ENCODE results near the gene CHRM4. TPM values are rescaled to one million over a fixed set of nuclear protein-coding genes. Genes with fewer than 3 reads are reported as not detected.

Gene CHRM4
- total RNA-seq, 1 experiment from 2014 or later: 0.27 TPM

- H3K4me1 Mint-ChIP-seq (ENCODE audit: low read depth, unreplicated experiment): peaks cover 13% of the 10 kb centered on the region
- H3K27ac Mint-ChIP-seq (ENCODE audit: unreplicated experiment): peak overlapping the region; percentile 50
- H3K4me3 Mint-ChIP-seq (ENCODE audit: unreplicated experiment): peak overlapping the region; percentile 75
- no peaks in the 10 kb centered on the region for H3K9me3 Mint-ChIP-seq (ENCODE audit: unreplicated experiment)
- H3K36me3 Mint-ChIP-seq (ENCODE audit: insufficient read depth, unreplicated experiment): peaks cover 44% of the 10 kb centered on the region
- BruUV-seq (replicated peaks): no TSS peak
- Histone ChIP-seq H3K9me3 (no peaks in the 10 kb centered on the region), H3K4me1 (peaks cover 11% of the 10 kb centered on the region), H3K27me3 (replicated peaks; ENCODE audit: control insufficient read depth, insufficient read depth, low read length) (peaks cover 6% of the 10 kb centered on the region), H3K4me3 (ENCODE audit: low read depth, low read length) (peak overlapping the region; percentile 55), H3K36me3 (ENCODE audit: control insufficient read depth, insufficient read depth, low read length) (no peaks in the 10 kb centered on the region)
- intact Hi-C loops (cut with micrococcal nuclease; ENCODE audit: unreplicated experiment): loop anchor here (2.0 kb wide), 1 partner anchor 224 kb away; the partner anchor contains the start of genes ATG13 and HARBI1
- ChIA-PET CTCF (interaction anchor here (1.4 to 2.5 kb wide), 5 partner anchors 10 to 154 kb away, joined by 4 to 17 read pairs (median 9); no protein-coding TSS in a partner anchor), POLR2A (interaction anchor here (2.0 kb wide), 1 partner anchor 150 kb away, joined by 9 read pairs; no protein-coding TSS in a partner anchor)
- peaks cover 7% of the 10 kb centered on the region for H3K27me3 Mint-ChIP-seq (ENCODE audit: insufficient read depth, unreplicated experiment)
- no peak for DNase-seq
- no peak for TF ChIP-seq CTCF (IDR thresholded peaks at IDR 0.05; ENCODE audit: insufficient read depth in 1 of 2, low read depth in 1 of 2, low read length in 1 of 2, severe bottlenecking in 1 of 2, unreplicated experiment in 1 of 2)
Measured at GRCh38 chr11:46393231-46393616, 1.6 kb upstream of the CHRM4 start.

GRCh38 chr11:46392421-46393230, 1.1 kb upstream of the CHRM4 start:
- peak; percentile 89 to 95 for DNase-seq
- H3K4me3 Mint-ChIP-seq (ENCODE audit: unreplicated experiment): peak overlapping the region; percentile 75
- Histone ChIP-seq H3K9me3 (no peaks in the 10 kb centered on the region), H3K27me3 (replicated peaks; ENCODE audit: control insufficient read depth, insufficient read depth, low read length) (peaks cover 6% of the 10 kb centered on the region), H3K36me3 (ENCODE audit: control insufficient read depth, insufficient read depth, low read length) (no peaks in the 10 kb centered on the region), H3K4me3 (ENCODE audit: low read depth, low read length) (peak overlapping the region; percentile 55), H3K4me1 (peaks cover 11% of the 10 kb centered on the region)
- H3K9me3 Mint-ChIP-seq (ENCODE audit: unreplicated experiment): no peaks in the 10 kb centered on the region
- peaks cover 19% of the 10 kb centered on the region for H3K4me1 Mint-ChIP-seq (ENCODE audit: low read depth, unreplicated experiment)
- peak overlapping the region; percentile 50 for H3K27ac Mint-ChIP-seq (ENCODE audit: unreplicated experiment)
- BruUV-seq (replicated peaks): no TSS peak
- peaks cover 43% of the 10 kb centered on the region for H3K36me3 Mint-ChIP-seq (ENCODE audit: insufficient read depth, unreplicated experiment)
- intact Hi-C loops (cut with micrococcal nuclease; ENCODE audit: unreplicated experiment): loop anchor here (1.0 to 2.0 kb wide), 2 partner anchors 23 to 224 kb away; partner anchors contain the start of genes ATG13 and HARBI1
- peaks cover 8% of the 10 kb centered on the region for H3K27me3 Mint-ChIP-seq (ENCODE audit: insufficient read depth, unreplicated experiment)
- no peak for TF ChIP-seq CTCF (IDR thresholded peaks at IDR 0.05; ENCODE audit: insufficient read depth in 1 of 2, low read depth in 1 of 2, low read length in 1 of 2, severe bottlenecking in 1 of 2, unreplicated experiment in 1 of 2)
- ChIA-PET CTCF (interaction anchor here (0.7 to 2.5 kb wide), 20 partner anchors 9 to 155 kb away, joined by 3 to 17 read pairs (median 4); partner anchors contain the start of genes CREB3L1, DGKZ and MDK), POLR2A (interaction anchor here (1.0 to 2.0 kb wide), 2 partner anchors 145 to 149 kb away, joined by 3 to 9 read pairs; no protein-coding TSS in a partner anchor)

- TF ChIP-seq CTCF (IDR thresholded peaks at IDR 0.05; ENCODE audit: insufficient read depth in 1 of 2, low read depth in 1 of 2, low read length in 1 of 2, severe bottlenecking in 1 of 2, unreplicated experiment in 1 of 2): no peak
- Mint-ChIP-seq H3K36me3 (ENCODE audit: insufficient read depth, unreplicated experiment) (peaks cover 35% of the 10 kb centered on the region), H3K4me1 (ENCODE audit: low read depth, unreplicated experiment) (peaks cover 19% of the 10 kb centered on the region), H3K9me3 (ENCODE audit: unreplicated experiment) (no peaks in the 10 kb centered on the region), H3K4me3 (ENCODE audit: unreplicated experiment) (peak overlapping the region; percentile 76), H3K27me3 (ENCODE audit: insufficient read depth, unreplicated experiment) (peaks cover 12% of the 10 kb centered on the region), H3K27ac (ENCODE audit: unreplicated experiment) (no peak overlapping the region)
- Histone ChIP-seq H3K36me3 (ENCODE audit: control insufficient read depth, insufficient read depth, low read length) (no peaks in the 10 kb centered on the region), H3K4me1 (peaks cover 11% of the 10 kb centered on the region), H3K9me3 (no peaks in the 10 kb centered on the region), H3K27me3 (replicated peaks; ENCODE audit: control insufficient read depth, insufficient read depth, low read length) (peaks cover 6% of the 10 kb centered on the region), H3K4me3 (ENCODE audit: low read depth, low read length) (peak overlapping the region; percentile 55)
- no TSS peak for BruUV-seq (replicated peaks)
- intact Hi-C loops (cut with micrococcal nuclease; ENCODE audit: unreplicated experiment): no loop called here
- no peak for DNase-seq
- POLR2A ChIA-PET: interaction anchor here (0.5 kb wide), 1 partner anchor 40 kb away, joined by 4 read pairs; no protein-coding TSS in a partner anchor
- CTCF ChIA-PET: interaction anchor here (0.7 to 2.5 kb wide), 13 partner anchors 8 to 163 kb away, joined by 3 to 17 read pairs (median 4); partner anchors contain the start of genes DGKZ and MDK
Measured at GRCh38 chr11:46391186-46391577, 394 bp downstream of the CHRM4 start.

All from Caco-2 (cell line).